Muscle layer of duodenum (tissue), 2 donors: ENCODE data around the gene SEC16B.

ENCODE experiments used
- H3K27ac ChIP-seq: one replicate; pipeline ENCODE4 v1.7.0; 2013; ENCODE audit warnings: mild to moderate bottlenecking, low read length
- H3K27me3 ChIP-seq: one replicate; pipeline ENCODE4 v1.7.0; 2013; ENCODE audit warnings: low read depth, mild to moderate bottlenecking, control low read depth, low read length
- H3K36me3 ChIP-seq, 2 donors: one replicate each; pipeline ENCODE4 v1.7.0; 2013; ENCODE audit warnings: low read length in 2 of 2, control low read depth in 1 of 2, mild to moderate bottlenecking in 1 of 2; ENCODE audit not compliant: insufficient read depth in 2 of 2, control insufficient read depth in 1 of 2
- H3K4me1 ChIP-seq, 2 donors: one replicate each; pipeline ENCODE4 v1.7.0; 2013; ENCODE audit warnings: low read length in 2 of 2, mild to moderate bottlenecking in 2 of 2, control low read depth in 1 of 2, moderate library complexity in 1 of 2; ENCODE audit not compliant: insufficient read depth in 2 of 2, control insufficient read depth in 1 of 2
- H3K4me3 ChIP-seq, 2 donors: one replicate each; pipeline ENCODE4 v1.7.0; 2013; ENCODE audit warnings: low read length in 2 of 2, low read depth in 1 of 2, mild to moderate bottlenecking in 1 of 2
- H3K9me3 ChIP-seq, 2 donors: one replicate each; pipeline ENCODE4 v1.7.0; 2013; ENCODE audit warnings: low read length in 2 of 2, control low read depth in 1 of 2, mild to moderate bottlenecking in 1 of 2; ENCODE audit not compliant: control insufficient read depth in 1 of 2
- donor health status: healthy.

The SEC16B gene

DNA sequence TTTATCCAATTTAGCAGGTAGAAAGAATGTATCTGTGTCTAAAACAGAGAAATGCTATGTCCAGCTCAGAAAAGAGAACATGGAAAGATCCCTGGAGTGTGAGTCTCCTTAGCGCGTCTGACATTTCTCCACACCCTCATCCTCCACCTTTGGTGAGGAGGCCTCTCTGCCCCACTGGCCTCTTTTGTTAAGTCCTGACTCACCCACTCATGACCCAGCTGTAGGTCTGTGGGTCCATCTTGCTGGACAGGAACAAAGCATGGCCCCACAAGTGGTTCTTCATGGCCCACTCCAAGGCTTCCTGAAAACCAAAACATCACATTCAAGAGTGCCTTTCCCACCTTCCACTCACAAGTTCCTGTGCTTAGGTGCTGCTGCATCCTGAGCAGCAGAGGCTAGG, 15.8 kb downstream of the SEC16B start:
- no peak overlapping the region for H3K27ac ChIP-seq
- peaks cover 9 to 14% of the 10 kb centered on the region in 2 donors for H3K36me3 ChIP-seq
- no peaks in the 10 kb centered on the region for H3K27me3 ChIP-seq
- H3K4me3 ChIP-seq = no peak overlapping the region
- H3K4me1 ChIP-seq = no peaks in the 10 kb centered on the region
- H3K9me3 ChIP-seq = no peaks in the 10 kb centered on the region

DNA sequence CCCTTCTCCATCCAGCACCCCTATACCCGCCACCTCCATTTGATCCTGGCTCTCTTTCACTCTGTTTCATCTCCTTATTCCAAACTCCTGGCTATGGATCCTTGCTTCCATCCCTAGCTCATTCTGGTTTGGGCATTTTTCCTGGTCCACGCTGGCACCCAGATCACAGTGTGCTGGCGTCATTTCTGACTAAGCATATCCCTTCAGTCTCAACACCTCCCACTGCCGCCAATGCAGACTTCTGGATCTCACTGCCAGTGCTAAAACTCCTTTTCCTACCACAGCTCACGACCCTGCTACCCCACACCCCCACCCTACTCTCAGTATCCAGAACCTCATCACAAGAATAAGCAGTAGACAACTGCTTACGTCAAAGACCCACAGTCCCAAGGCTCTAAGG, 16.3 kb downstream of the SEC16B start:
- Histone ChIP-seq H3K4me3 (no peak overlapping the region), H3K9me3 (no peaks in the 10 kb centered on the region), H3K4me1 (no peaks in the 10 kb centered on the region), H3K27ac (no peak overlapping the region), H3K36me3 (peaks cover 9 to 14% of the 10 kb centered on the region in 2 donors), H3K27me3 (no peaks in the 10 kb centered on the region)

DNA sequence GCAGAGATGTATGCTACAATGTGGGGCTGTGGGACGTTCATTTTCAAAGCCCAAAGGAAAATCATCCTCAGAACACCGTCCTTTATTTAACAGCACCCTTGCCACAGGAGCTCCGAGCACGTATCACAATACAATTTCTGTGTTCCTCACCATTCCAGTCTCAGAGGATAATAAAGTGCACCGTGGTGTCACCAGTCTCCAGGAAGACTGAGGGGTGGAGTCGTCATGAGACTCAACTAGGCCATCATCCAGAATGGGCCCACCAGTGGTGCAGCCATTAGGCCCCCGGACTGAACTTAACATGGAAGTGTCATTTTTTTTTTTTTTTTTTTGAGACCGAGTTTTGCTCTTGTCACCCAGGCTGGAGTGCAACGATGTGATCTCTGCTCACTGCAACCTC, 17.2 kb downstream of the SEC16B start:
- H3K36me3 ChIP-seq = peaks cover 5 to 9% of the 10 kb centered on the region in 2 donors
- no peaks in the 10 kb centered on the region for H3K27me3 ChIP-seq
- H3K4me3 ChIP-seq = no peak overlapping the region

GRCh38 chr1:177952249-177952648, 17.6 kb downstream of the SEC16B start:
- no peaks in the 10 kb centered on the region for H3K4me1 ChIP-seq
- H3K9me3 ChIP-seq = no peaks in the 10 kb centered on the region
- no peaks in the 10 kb centered on the region for H3K27me3 ChIP-seq
- H3K27ac ChIP-seq = no peak overlapping the region
- peaks cover 5 to 9% of the 10 kb centered on the region in 2 donors for H3K36me3 ChIP-seq
- no peak overlapping the region for H3K4me3 ChIP-seq

More for the DNA sequence above, 17.2 kb downstream of the SEC16B start:
- Histone ChIP-seq H3K4me1 (no peaks in the 10 kb centered on the region), H3K27ac (no peak overlapping the region), H3K9me3 (no peaks in the 10 kb centered on the region)

DNA sequence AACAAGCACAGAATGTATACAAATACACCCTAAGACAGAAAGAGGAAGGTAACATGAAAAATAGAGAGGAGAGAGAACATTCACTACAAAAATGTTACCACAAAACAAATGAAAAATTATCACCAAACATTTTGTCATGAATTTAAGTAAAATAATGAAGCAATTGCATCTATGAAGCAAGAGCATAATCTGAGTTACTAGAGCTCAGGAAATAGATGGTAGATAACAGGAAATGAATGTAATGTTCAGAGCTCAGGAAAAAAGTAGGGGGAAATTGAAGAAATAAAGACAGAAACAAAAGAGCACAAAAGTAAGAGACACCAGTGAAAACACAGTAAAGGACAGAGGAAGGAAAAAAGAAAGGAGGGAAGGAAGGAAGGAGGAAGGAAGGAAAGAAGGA, 19.4 kb downstream of the SEC16B start:
- Histone ChIP-seq H3K4me3 (no peak overlapping the region), H3K36me3 (peaks cover 5 to 12% of the 10 kb centered on the region in 2 donors), H3K27ac (no peak overlapping the region), H3K4me1 (peaks cover 0 to under 1% of the 10 kb centered on the region in 2 donors), H3K9me3 (no peaks in the 10 kb centered on the region), H3K27me3 (no peaks in the 10 kb centered on the region)

- H3K36me3 ChIP-seq = peaks cover 11 to 14% of the 10 kb centered on the region in 2 donors
- peaks cover 0 to 4% of the 10 kb centered on the region in 2 donors for H3K4me1 ChIP-seq
- no peak overlapping the region for H3K27ac ChIP-seq
Measured at GRCh38 chr1:177948336-177948972, 21.4 kb downstream of the SEC16B start.

DNA sequence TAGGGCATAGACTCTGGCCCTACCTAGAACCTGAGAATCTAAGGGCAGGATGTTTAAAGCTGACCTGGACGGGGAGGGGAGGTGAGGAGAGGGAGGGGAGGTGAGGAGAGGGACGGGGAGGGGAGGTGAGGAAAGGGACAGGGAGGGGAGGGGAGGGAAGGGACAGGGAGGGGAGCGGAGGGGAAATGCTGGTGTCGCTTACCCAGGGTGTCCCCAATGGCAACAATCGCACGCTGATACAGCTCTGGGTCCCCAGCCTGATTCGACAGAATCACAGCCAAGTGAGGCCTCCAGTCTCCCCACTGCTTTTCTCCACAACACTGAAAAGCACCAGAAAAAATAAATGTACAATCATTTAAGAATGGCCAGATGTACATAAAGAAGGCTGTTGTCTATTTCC, 22.2 kb downstream of the SEC16B start:
- Histone ChIP-seq H3K27me3 (no peaks in the 10 kb centered on the region), H3K27ac (no peak overlapping the region), H3K9me3 (no peaks in the 10 kb centered on the region), H3K4me1 (peaks cover 0 to 4% of the 10 kb centered on the region in 2 donors), H3K36me3 (peaks cover 14 to 15% of the 10 kb centered on the region in 2 donors), H3K4me3 (no peak overlapping the region)

More at GRCh38 chr1:177948336-177948972, 21.4 kb downstream of the SEC16B start:
- H3K4me3 ChIP-seq = no peak overlapping the region
- H3K9me3 ChIP-seq = no peaks in the 10 kb centered on the region
- no peaks in the 10 kb centered on the region for H3K27me3 ChIP-seq

DNA sequence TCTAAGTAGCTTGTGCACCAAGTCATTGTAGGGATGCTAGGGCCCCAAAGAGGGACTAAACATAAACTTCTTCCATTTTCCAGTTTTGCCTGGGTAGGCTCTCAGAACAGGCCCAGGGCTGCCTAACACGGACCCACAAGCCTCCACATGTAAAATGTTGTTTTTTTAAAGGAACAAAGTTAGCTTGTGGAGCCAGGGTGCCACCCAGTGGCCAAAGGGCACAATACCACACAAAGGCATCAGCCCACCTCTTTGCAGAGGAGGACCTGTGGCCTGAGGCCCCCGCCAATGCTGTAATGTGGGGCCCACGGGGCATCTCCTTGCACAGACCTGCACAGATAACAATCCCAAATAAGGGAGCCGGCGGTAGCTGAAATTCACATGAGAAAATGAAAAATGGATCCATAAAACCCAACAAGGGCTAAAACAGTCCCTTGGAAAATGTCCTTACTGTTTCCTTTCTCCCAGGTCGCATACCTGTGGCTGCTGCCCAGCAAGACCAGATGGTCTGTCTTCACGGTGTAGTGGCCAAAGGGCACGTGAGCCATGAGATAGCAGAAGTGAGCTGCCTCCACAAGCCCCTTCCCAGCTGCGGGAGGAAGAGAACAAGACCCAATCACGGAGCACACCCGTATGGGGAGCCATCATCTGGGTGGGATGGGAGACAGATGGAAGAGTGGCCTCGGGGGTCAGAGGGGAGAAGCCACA, 23.8 kb downstream of the SEC16B start:
- H3K36me3 ChIP-seq = peaks cover 17 to 18% of the 10 kb centered on the region in 2 donors
- H3K4me1 ChIP-seq = peaks cover 0 to 4% of the 10 kb centered on the region in 2 donors
- no peak overlapping the region for H3K4me3 ChIP-seq
- H3K9me3 ChIP-seq = no peaks in the 10 kb centered on the region
- H3K27me3 ChIP-seq = no peaks in the 10 kb centered on the region
- H3K27ac ChIP-seq = no peak overlapping the region

DNA sequence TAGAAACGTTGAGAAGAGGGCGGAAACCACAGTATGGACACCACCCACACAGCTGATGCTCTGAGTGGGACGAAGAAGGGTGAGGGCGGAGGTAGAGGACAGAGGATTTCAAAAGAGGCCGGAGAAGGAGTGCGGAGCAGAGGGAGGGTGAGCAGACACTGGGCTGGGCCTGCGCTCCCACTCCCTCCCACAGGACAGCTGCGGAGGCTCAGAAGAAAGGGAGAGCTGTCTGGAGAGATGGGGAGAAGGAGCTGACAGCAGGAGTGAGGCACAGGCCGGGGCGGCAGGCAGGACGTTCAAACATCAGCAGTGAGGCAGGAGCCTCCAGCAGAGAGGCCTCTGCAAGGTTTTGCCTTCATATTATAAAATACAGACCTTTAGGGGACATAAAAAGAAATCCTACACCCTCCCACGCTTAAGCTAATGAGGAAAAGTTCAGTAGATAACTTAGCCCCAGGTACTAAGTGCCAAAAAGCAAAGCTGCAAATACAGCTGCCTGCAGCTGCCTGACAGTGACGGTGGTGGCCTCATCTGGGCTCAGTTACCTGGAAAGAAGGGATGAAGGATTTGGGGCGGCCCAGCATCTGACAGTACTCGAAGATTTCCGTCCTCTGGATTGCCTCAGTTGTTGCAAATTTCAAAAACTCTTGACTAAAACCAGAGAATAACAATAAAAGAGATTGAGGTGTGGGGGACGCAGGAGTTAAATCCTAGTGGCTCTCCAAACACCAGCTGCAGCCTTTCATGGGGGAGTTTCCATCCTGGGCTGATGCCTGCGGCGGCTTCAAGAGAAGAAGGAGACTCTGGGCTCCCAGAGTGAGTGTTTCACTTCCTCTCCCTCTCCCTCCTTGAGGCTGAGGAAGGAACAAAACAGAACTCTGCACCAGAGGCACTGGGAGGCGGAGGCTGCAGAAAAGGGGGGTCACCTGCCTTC, 25.6 kb downstream of the SEC16B start:
- Histone ChIP-seq H3K4me1 (peaks cover 0 to 4% of the 10 kb centered on the region in 2 donors), H3K27ac (no peak overlapping the region), H3K36me3 (peaks cover 17 to 28% of the 10 kb centered on the region in 2 donors), H3K27me3 (no peaks in the 10 kb centered on the region), H3K4me3 (no peak overlapping the region), H3K9me3 (no peaks in the 10 kb centered on the region)

- Histone ChIP-seq H3K9me3 (no peaks in the 10 kb centered on the region), H3K36me3 (peaks cover 18 to 37% of the 10 kb centered on the region in 2 donors), H3K27ac (no peak overlapping the region), H3K4me3 (no peak overlapping the region), H3K27me3 (no peaks in the 10 kb centered on the region), H3K4me1 (peaks cover 0 to 4% of the 10 kb centered on the region in 2 donors)
Measured at GRCh38 chr1:177941976-177942375, 27.9 kb downstream of the SEC16B start.

DNA sequence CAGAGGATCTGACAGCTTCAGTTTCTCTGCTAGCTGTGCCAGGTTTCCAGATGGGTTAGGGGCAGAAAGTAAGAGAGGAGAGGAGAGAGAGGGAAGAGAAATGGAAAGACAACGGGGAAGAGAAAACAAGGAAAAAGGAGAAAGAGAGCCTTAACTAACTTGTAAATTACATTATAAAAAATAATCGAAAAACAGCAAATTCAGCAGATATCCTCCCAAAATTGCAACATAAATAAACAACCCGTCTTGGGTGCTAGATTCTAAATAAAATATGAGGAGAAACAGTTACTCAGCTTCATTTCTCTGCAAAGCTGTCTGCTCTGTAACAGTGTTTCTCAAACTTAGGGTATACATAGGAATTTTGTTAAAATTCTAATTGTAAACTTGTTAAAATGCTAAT, 29.2 kb downstream of the SEC16B start:
- no peak overlapping the region for H3K27ac ChIP-seq
- no peaks in the 10 kb centered on the region for H3K27me3 ChIP-seq
- H3K4me1 ChIP-seq = peaks cover 0 to 4% of the 10 kb centered on the region in 2 donors
- no peak overlapping the region for H3K4me3 ChIP-seq
- no peaks in the 10 kb centered on the region for H3K9me3 ChIP-seq
- H3K36me3 ChIP-seq = peaks cover 23 to 50% of the 10 kb centered on the region in 2 donors
